Prostate gland (tissue), 2 donors: ENCODE results near the gene HDAC2.

Experiments
- CTCF ChIP-seq, 4 experiments: fragments of 200-600 bp in 2 of 4; fragments of 450-650 bp in 2 of 4; sonication (generic) in 2 of 4; IDR thresholded peaks; 1 replicate in 3 of 4; 2 replicates in 1 of 4; pipeline ENCODE4 v1.5.1; 2016 to 2019; ENCODE audit warnings: antibody characterized with exemption in 4 of 4, mild to moderate bottlenecking in 2 of 4, moderate library complexity in 2 of 4
- POLR2A ChIP-seq: fragments of 450-650 bp; IDR thresholded peaks from one replicate; pipeline ENCODE4 v1.6.1; 2016; ENCODE audit warnings: antibody characterized with exemption, mild to moderate bottlenecking
- POLR2AphosphoS5 ChIP-seq: sonication (generic); formaldehyde crosslinking; IDR thresholded peaks from one replicate; pipeline ENCODE4 v1.6.1; 2017; ENCODE audit warnings: antibody characterized with exemption

GRCh38 chr6:114008331-114008730, 37.4 kb upstream of the HDAC2 start:
- TF ChIP-seq CTCF (IDR thresholded peaks at IDR 0.05): no peak
- TF ChIP-seq POLR2AphosphoS5: no peak
- TF ChIP-seq POLR2A: no peak
